Measurements from ENCODE around the gene NTF3.

Gene NTF3

DNA sequence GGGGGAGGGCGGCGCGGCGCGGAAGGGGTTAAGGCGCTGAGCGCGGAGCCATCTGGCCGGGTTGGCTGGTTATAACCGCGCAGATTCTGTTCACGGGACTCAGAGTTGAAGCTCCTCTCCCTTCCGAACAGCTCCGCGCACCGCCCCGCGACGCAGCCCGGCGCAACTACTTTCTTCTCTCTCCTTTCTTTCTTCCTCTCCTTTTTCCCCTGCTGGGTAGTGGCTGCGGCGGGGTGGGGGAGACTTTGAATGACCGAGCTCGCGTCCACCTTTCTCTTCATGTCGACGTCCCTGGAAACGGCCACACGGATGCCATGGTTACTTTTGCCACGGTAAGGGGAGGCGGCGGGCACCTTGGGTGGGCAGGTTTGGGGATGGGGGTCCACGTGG, at the start of gene NTF3:
Gene NTF3 (plus strand): TSS at position 98 of the 390 bp plus-strand sequence. CDS start 217 bp downstream, at position 315.
- no peak for DNase-seq

DNA sequence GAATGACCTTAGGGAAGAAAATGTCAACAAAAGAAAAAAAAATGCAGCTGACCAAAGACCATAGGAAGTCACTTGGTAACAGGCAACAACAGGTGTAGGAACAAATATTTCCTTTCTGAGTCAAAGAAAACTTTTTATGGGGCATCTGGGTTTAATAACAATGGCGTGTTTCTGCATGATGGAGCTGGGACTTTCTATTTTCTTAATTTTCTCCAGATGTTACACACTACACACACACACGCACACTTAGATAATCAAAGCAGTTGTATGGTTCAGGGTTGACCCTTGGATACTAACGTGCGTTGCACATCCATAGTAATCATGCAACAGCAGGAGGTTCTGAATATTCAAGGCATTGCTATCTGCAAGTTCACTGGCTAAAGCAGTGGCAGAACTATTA, 47.9 kb upstream of the NTF3 start:
- DNase-seq, result no peak

DNA sequence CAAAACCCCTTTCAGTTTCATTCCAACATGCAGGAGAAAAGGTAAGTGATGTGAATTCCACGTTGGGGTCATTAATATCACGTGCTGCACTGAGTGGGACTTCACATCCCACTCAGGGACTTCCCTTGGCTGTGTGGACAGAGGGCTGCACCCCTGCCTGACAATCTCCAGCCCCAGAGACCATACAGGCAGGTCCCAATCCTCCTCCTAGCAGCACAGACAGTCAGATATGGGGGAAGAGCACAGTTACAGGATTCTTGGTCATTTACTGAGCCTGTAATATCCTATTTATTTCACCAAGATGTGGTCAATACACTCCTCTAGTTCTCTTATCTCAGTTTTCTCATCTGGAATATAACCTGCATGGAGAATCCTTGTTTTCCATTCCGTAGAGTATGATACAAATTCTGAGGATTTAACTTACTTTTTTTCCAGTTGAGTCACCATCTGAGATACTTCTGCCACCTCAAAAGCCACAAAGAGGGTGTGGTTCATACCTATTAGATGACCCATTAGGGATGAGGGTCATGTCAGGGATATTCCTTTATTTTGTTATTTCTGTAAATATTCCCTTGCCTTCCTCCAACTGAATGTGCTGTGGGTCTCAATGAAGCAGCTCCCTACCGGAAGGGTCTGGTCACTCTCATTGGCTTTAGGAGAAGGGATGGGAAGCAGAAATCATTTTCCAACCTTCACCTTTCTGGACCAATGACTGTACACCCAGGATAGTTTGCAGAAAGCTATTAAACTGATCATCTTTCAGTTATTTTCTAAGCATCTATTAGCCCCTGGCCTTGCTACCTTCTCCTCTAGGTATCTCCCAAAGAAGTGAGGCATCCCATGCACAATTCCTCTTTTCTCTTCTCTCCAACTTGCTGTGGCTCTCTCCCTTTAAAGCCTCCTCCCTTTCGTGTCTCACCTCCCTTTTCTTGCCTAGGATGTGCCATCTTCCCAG, 43.0 kb upstream of the NTF3 start:
- no peak for DNase-seq

- no peak for DNase-seq
These were observed 41.6 kb upstream of the NTF3 start for GRCh38 chr12:5390174-5390799.

GRCh38 chr12:5391653-5392052, 40.3 kb upstream of the NTF3 start:
- DNase-seq, result no peak

GRCh38 chr12:5392961-5393360, 38.9 kb upstream of the NTF3 start:
- DNase-seq, result no peak

DNA sequence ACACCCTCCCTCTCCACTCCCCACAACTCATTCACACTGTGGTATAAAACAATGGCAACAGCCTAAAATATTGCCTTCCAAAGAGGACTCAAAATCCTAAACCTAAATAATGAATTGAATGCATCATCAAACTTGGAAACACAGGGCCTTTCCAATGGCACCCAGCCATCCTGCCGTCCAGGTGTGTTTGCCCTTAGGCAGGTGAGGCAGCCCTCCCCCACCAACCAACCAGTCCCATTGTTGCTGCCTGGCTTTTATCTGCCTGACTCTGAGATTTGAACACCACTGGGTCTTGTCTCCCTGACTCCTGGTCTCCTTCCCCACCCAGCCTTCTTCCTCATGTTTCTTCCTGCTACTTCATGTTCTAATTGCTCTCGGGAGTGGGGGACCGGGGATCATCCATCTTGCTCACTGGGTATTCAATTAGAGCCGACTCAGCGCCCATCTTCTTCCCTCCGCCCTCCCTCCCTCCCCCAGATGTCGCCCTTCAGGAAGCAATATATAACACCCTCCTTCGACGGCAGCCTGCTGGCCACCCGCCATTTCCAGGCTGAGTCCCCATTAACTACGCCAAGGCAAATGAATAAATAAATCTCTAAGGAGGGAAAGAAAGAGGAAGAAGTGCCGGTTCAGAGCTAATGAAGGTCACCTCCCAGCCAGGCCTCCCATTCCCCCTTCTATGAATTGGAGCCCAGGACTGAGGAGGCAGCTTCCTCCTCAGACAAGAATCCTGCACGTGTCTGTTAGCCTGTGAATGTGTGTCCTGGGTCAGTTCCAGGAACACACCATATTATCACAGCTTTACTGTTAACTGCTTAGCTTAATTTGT, 36.3 kb upstream of the NTF3 start:
- DNase-seq, result no peak

- DNase-seq, result no peak
These were observed 35.4 kb upstream of the NTF3 start for GRCh38 chr12:5396541-5396940.

DNA sequence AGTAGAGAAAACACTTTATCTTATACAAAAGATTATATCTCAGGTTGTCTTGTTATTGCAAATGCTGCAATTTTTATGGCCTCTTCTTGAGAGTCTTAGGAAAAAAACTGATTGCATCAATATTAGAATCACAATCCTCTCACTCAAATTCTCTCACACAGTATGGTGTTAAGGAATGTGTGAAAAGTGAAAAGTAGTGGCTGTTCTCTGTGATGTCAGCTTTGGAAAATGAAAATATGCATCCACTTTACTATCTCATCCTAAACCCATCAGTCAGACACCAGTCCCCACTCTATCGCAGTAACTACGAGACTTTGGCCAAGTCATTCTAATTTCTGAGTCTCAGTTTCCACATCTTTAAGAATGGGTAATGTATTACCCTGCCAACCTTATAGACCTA, 32.6 kb upstream of the NTF3 start:
- DNase-seq, result no peak

DNA sequence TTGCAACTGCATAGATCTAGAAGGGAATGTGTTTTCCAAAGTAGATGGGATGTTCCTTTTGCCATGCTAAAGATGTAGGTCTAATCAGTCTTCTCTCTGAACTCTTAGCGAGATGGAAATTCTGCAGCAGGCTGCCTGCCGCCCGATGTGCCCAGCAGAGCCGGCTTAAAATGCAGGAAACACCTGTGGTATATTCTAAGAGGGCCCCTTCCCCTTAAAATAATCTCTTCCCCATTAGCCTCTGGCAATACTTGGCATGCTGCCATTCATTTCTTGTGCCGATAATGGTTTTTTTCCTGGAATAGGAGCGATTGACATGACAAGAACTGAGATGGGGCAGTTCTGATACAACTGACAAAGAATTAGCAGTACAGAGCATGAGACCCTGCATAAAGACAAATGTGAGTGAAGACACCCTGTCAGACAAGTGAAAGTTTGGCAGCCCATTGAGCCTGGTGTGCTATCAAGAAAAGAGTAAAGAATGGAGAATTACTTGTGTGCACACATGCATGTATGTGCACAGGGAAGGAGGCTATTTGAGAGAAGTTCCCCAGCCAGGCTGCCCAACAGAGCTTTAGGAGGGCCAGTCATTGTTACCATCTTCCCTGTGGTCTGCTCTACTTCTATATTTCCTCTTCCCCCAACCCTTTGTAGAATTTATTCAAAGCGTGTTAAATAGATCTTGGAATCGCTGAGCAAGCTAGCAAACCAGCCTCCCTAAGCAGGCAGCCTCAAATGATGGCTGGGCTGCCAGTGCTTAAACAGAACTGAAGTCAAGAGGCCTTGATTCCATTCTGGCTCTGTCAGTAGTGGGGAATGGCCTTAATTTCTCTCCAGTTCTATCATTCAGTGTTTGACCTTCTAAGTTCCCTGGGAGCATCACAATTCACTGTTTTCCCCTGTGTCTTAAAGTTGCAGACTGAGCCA, 29.6 kb upstream of the NTF3 start:
- no peak for DNase-seq

DNA sequence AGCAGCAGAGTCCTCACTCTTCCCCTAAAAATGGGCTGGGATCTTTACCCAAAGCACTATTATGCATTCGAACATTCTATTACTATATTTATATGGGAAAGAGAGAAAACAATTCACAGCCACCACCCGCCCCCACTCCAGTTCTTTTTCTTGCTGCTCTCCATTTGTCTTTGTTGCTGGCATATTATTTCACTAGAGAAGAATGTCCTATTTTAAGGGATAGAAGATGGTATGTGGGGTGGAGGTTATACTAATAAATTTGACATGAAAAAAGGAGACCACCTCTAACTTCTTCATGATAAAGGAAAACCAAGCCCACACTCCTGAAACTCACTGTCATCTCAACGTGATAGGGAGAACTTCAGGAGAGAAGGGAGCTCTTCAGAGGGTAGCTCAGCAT, 28.5 kb upstream of the NTF3 start:
- no peak for DNase-seq

- DNase-seq, result no peak
These were observed 24.7 kb upstream of the NTF3 start for GRCh38 chr12:5407034-5407856.

DNA sequence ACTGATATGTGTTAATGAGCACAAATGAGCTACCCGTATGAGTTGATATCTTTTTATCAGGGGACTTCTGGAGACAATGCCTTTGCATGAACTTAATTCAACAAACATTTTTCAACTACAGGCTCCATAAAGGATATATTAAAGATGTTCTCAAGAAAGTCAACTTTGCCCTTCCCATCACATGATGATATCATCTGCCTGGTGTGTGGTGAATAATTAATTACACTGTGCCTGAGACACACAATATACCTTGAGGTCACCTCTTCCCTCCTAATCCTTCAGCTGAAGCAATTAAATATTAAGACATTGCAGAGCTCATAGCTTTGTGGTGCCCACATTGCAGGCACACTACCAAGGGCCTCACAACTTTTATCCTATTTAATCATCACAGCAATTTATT, 22.3 kb upstream of the NTF3 start:
- no peak for DNase-seq

GRCh38 chr12:5416571-5416970, 15.3 kb upstream of the NTF3 start:
- DNase-seq, result no peak

GRCh38 chr12:5417500-5417899, 14.4 kb upstream of the NTF3 start:
- no peak for DNase-seq

- DNase-seq, result no peak
These were observed 3.3 kb upstream of the NTF3 start for GRCh38 chr12:5428332-5429221.

DNA sequence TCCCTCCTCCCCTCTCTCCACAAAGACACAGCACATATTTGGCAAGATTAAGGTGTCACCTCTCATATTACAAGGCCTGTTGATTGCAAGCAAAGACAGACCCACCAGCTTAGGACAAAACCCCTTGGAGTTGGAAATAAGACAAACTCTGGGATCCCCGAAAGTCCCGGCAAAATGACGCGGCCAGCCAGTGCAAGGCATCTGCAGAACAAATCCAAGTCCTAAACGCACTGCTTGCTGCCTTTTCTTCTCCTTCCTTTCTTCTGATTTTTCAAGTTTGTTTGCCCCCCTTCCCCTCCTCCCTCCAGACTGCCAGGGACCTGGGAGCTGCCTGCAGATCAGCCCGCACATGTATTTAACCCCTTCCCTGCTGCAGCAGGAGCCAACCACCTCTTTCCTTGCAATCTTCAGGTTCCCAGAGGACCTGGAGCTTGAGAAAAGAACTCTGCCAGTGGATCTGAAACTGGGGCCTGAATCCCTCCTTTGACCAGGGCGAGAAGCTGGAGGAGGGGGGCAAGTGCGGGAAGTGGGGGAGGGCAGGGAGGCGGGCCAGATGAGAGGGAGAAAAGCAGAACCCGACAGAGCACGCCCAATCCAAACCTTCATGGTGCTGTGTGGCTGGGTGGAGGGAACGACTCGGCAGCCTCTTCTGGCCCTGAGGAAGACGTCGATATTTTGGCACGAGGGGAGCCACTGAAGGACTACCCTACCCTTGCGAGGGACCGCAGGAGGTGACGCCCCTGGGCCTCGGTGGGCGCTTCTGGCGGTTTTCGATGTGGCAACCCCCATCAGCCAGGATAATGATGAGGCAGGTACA, 2.0 kb upstream of the NTF3 start:
- no peak for DNase-seq

DNA sequence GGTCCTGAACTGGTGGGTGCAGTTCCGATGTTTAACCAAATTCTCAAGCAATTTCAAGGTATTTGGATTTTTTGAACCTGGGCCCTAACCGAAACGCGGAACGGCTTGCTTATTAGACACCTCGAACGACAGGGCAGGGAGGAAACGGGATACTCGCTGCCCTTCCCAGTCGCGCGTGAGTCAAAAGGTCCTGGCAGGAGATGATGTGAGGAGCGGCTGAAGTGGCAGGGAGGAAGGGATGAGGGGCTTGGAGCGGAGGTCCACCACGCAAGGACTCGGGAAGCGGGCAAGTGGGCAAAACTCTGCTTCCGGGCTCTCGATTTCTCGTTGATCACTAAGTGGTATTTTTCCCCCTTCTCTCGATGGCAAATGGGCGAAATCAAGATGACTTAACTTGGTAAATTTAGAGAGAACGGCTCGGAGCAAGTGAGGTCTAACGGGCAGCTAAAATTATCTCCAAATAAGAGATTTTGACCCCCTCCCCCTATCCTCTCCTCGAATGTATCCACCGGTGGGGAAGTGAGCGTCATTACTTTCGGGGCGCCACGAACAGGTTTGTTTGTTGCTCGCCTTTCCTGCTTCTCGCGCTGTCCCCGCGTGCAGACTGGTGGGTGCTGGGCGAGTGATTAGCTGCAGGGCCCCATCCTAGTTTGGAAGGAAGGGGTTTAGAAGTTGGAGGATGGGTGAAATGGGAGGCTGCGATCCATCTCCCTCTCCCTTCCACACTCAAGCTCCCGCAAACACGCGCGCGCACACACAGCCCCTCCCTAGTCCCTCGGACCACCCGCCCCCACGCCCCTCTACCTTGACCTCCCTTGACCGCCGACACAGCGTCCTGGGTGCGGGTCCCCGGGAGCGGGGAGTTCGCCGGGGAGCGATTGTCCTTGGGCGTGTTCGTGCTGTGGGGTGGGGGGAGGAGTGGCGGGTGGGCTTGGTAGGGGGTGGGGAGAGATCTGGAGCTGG, 986 bp upstream of the NTF3 start:
- DNase-seq, result no peak

All from CD4-positive, alpha-beta T cell treated with Interleukin-17A for 4 hours (primary cell).